HepG2 (cell line): ENCODE measurements around the gene AP1AR. TPM values are rescaled to one million over a fixed set of nuclear protein-coding genes. Genes with fewer than 3 reads are reported as not detected.
"Not testable (repeated sequence)": the region's sequence is repeated elsewhere in the genome, so short reads cannot be mapped to it uniquely, and the experiment has no call there.

Experiments
- ATAC-seq: fragments of 200-7000 bp; cut with Tn5 transposase; 3 replicates; pipeline ENCODE4 v1.9.1; 2020; ENCODE audit warnings: mild to moderate bottlenecking, moderate library complexity
- BruUV-seq: library from RNA; stranded (reverse); fragments of 400-500 nt; replicated peaks from 2 replicates; lab custom pipeline; 2021; lab: Mats Ljungman, UMichigan
- CTCF ChIA-PET: fragments of 300-600 bp; formaldehyde crosslinking; extraction: SDS; loops from one replicate; lab custom pipeline; 2021; ENCODE audit warnings: low total read pairs, inconsistent platforms, low intra/inter-chr PET ratio; lab: Yijun Ruan, JAX
- POLR2A ChIA-PET: fragments of 350-600 bp; sonication (Branson Sonifier 250); formaldehyde crosslinking; loops from one replicate; lab custom pipeline; 2020; ENCODE audit warnings: antibody characterized with exemption, inconsistent platforms; lab: Yijun Ruan, JAX
- DNase-seq: peaks from one replicate; pipeline ENCODE4 v3.0.0-alpha.2; 2015; ENCODE audit warnings: low spot score
- FAIRE-seq: peaks from 3 replicates; lab custom pipeline; 2011; peaks lifted over from hg19 to GRCh38; lab: Jason Lieb, UNC
- H2AFZ ChIP-seq: one replicate; pipeline ENCODE4 v1.6.1; 2011; ENCODE audit warnings: low read length, inconsistent platforms
- H3K27ac ChIP-seq: fragments of 300-600 bp; 3 replicates; pipeline ENCODE4 v1.8.0; 2011; ENCODE audit warnings: mixed run types, mild to moderate bottlenecking, mixed read lengths, low read length, inconsistent platforms; ENCODE audit not compliant: insufficient read depth; ENCODE audit errors: extremely low read length
- H3K27me3 ChIP-seq, 2 experiments: fragments of 200-600 bp in 1 of 2; 2 replicates in 1 of 2; 3 replicates in 1 of 2; pipeline versions ENCODE4 v1.6.0 to v1.8.0; 2011; ENCODE audit warnings: low read length in 2 of 2, mild to moderate bottlenecking in 2 of 2, moderate library complexity in 2 of 2, inconsistent platforms in 1 of 2; ENCODE audit not compliant: insufficient read depth in 2 of 2, control insufficient read depth in 1 of 2
- H3K36me3 ChIP-seq, 2 experiments: fragments of 200-600 bp in 1 of 2; replicated peaks in 1 of 2; 2 replicates in 1 of 2; 3 replicates in 1 of 2; pipeline versions ENCODE4 v1.5.1 to v1.8.0; 2011; ENCODE audit warnings: low read length in 2 of 2, inconsistent platforms in 1 of 2; ENCODE audit not compliant: insufficient read depth in 2 of 2, control insufficient read depth in 1 of 2
- H3K4me1 ChIP-seq: 2 replicates; pipeline ENCODE4 v1.5.1; 2012; ENCODE audit warnings: low read length, inconsistent platforms; ENCODE audit not compliant: insufficient read depth
- H3K4me2 ChIP-seq: 2 replicates; pipeline ENCODE4 v1.6.0; 2011; ENCODE audit warnings: low read depth, low read length, inconsistent platforms
- H3K4me3 ChIP-seq, 3 experiments: fragments of 200-600 bp in 1 of 3; sonication (generic), shearing (Covaris generic) in 1 of 3; replicated peaks in 1 of 3; 2 replicates each; pipeline ENCODE4 v1.5.1; 2011 to 2016; ENCODE audit warnings: low read length in 3 of 3, inconsistent platforms in 2 of 3, low read depth in 2 of 3, mild to moderate bottlenecking in 2 of 3, control low read depth in 1 of 3, mixed read lengths in 1 of 3; ENCODE audit not compliant: insufficient read depth in 1 of 3
- H3K79me2 ChIP-seq: one replicate; pipeline ENCODE4 v1.6.1; 2011; ENCODE audit warnings: low read length, inconsistent platforms; ENCODE audit not compliant: insufficient read depth
- H3K9ac ChIP-seq: 2 replicates; pipeline ENCODE4 v1.6.0; 2011; ENCODE audit warnings: mild to moderate bottlenecking, low read depth, low read length, inconsistent platforms; ENCODE audit not compliant: insufficient read depth
- H3K9me3 ChIP-seq: 2 replicates; pipeline ENCODE4 v1.5.1; 2012; ENCODE audit warnings: mild to moderate bottlenecking, low read length
- H4K20me1 ChIP-seq: 2 replicates; pipeline ENCODE4 v1.6.0; 2011; ENCODE audit warnings: inconsistent platforms, mild to moderate bottlenecking, low read length, moderate library complexity; ENCODE audit not compliant: insufficient read depth
- ADNP ChIP-seq: sonication (generic); formaldehyde crosslinking; IDR thresholded peaks from 2 replicates; pipeline ENCODE4 v1.4.0; 2020; ENCODE audit warnings: missing genetic modification reagents
- FLYWCH1 ChIP-seq: sonication (generic); formaldehyde crosslinking; IDR thresholded peaks from 2 replicates; pipeline ENCODE4 v1.8.1; 2023; ENCODE audit warnings: mild to moderate bottlenecking, missing genetic modification reagents
- MEIS2 ChIP-seq: sonication (generic); formaldehyde crosslinking; IDR thresholded peaks from 2 replicates; pipeline ENCODE4 v1.9.0; 2021; ENCODE audit warnings: mild to moderate bottlenecking, missing genetic modification reagents
- SAP130 ChIP-seq: IDR thresholded peaks from 2 replicates; pipeline ENCODE4 v1.6.1; 2016; ENCODE audit warnings: low read depth
- ZNF556 ChIP-seq: sonication (generic); formaldehyde crosslinking; IDR thresholded peaks from 2 replicates; pipeline ENCODE4 v1.4.0; 2020; ENCODE audit warnings: mild to moderate bottlenecking, missing genetic modification reagents, borderline replicate concordance
- ZNF781 ChIP-seq: sonication (generic); formaldehyde crosslinking; IDR thresholded peaks from 2 replicates; pipeline ENCODE4 v1.5.1; 2020; ENCODE audit warnings: borderline replicate concordance, mild to moderate bottlenecking, missing genetic modification reagents; ENCODE audit errors: not compliant biosample characterization
- WGBS: methylation state at CpG from one replicate; pipeline ENCODE4 v1.1.6; 2017; ENCODE audit warnings: low lambda C conversion rate; 5-methylcytosine and 5-hydroxymethylcytosine counted together
- in situ Hi-C: cut with HindIII; loops from 2 replicates; pipeline ENCODE4 v1.10.0; 2017; ENCODE audit warnings: low pct_unique_long_range_greater_than_20kb; ENCODE audit not compliant: extremely low pct_ligation_motif_present
- intact Hi-C: fragments of 100-400 bp; cut with micrococcal nuclease; formaldehyde crosslinking; loops from one replicate; pipeline ENCODE4 v1.10.0; 2022; ENCODE audit not compliant: unreplicated experiment
- polyA plus RNA-seq, 8 experiments: library from polyadenylated mRNA; depleted of rRNA in 3 of 8; stranded (reverse) in 7 of 8; unstranded in 1 of 8; fragments of >200 nt; fragmentation: Illumina TruSeq in 4 of 8; extraction: Trizol in 4 of 8; gene quantifications; 2 replicates each; pipeline versions ENCODE4 v1.2.1 to v1.2.3, GENCODE V29; 2011 to 2016; ENCODE audit warnings: low read depth in 4 of 8, missing spikeins in 1 of 8, mixed read lengths in 1 of 8; ENCODE audit not compliant: insufficient read depth in 1 of 8
- total RNA-seq, 5 experiments: library from RNA; depleted of rRNA; stranded (reverse); fragments of >200 nt; fragmentation: Illumina TruSeq; extraction: Trizol; gene quantifications; 2 replicates each; pipeline ENCODE4 v1.2.3, GENCODE V29; 2016; ENCODE audit warnings: low read depth in 1 of 5
- TF ChIP-seq, protein P1 (sequence below): sonication (generic); formaldehyde crosslinking; IDR thresholded peaks from 2 replicates; pipeline ENCODE4 v1.5.1; 2020; ENCODE audit warnings: mild to moderate bottlenecking, missing genetic modification reagents, moderate library complexity
- TF ChIP-seq, protein P2 (sequence below): sonication (generic); formaldehyde crosslinking; IDR thresholded peaks from 2 replicates; pipeline ENCODE4 v1.4.0; 2020; ENCODE audit warnings: missing genetic modification reagents
- TF ChIP-seq, protein P3 (sequence below): sonication (generic); formaldehyde crosslinking; IDR thresholded peaks from 2 replicates; pipeline ENCODE4 v1.9.0; 2021; ENCODE audit warnings: missing genetic modification reagents, mild to moderate bottlenecking, borderline replicate concordance

The AP1AR gene
- total and polyA plus RNA-seq, 2 of the 13 experiments (the other 11 are each of a cell fraction or from before 2014, with no cell fraction given), result 24.9 to 39.9 TPM

DNA sequence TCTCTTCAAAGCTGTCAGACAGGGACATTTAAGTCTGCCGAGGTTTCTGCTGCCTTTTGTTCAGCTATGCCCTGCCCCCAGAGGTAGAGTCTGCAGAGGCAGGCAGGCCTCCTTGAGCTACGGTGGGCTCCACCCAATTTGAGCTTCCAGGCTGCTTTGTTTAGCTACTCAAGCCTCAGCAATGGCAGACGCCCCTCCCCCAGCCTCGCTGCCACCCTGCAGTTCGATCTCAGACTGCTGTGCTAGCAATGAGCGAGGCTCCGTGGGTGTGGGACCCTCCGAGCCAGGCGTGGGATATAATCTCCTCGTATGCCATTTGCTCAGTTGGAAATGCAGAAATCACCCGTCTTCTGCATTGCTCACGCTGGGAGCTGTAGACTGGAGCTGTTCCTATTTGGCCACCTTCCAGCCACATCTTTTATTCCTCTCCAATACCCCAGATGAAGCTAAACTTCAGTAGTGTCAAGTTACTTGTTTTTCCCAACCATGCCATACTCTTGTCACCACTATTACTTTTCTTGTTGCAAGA lies 77.7 kb downstream of the AP1AR start:
- H4K20me1 ChIP-seq, H3K9ac ChIP-seq, POLR2A ChIA-PET, H3K79me2 ChIP-seq, DNase-seq, H3K27ac ChIP-seq, H3K4me3 ChIP-seq, in situ Hi-C loops, FAIRE-seq, H3K4me1 ChIP-seq, intact Hi-C loops, H3K4me2 ChIP-seq, CTCF ChIA-PET, H3K27me3 ChIP-seq, BruUV-seq, H3K9me3 ChIP-seq, H2AFZ ChIP-seq, ATAC-seq, H3K36me3 ChIP-seq: not testable (repeated sequence)
- WGBS, result 71% methylated on average over 8 of the region's 12 CpGs

DNA sequence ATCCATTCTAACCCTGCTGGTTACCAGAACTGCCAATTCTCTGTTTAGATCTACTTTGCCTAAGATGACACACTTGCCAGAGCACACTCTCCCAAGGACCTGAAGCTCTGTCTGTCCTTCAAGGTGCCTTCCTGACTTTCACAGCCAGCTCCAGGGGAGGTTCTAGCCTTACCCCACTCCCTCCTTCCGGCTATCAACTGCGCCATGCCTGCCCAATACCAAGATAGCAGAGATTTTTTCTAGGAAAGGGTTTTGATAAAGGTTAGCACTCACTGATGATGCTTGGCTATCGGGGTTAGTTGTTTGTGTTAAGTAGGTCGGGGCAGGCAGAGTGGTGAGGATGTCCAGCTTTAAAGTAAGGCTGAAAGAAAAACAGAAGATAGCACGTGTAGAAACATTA lies 79.9 kb downstream of the AP1AR start:
- POLR2A ChIA-PET, result no interaction called here
- no peak for ATAC-seq
- Histone ChIP-seq H3K27me3 (no peaks in the 10 kb centered on the region), H3K9ac (no peak overlapping the region), H3K27ac (no peak overlapping the region), H3K4me2 (no peak overlapping the region), H3K4me1 (no peaks in the 10 kb centered on the region), H3K36me3 (no peaks in the 10 kb centered on the region), H3K9me3 (no peaks in the 10 kb centered on the region), H3K79me2 (no peaks in the 10 kb centered on the region), H3K4me3 (no peak overlapping the region), H2AFZ (no peak overlapping the region), H4K20me1 (no peaks in the 10 kb centered on the region)
- DNase-seq, result no peak
- in situ Hi-C loops (no loop called here), intact Hi-C loops (no loop called here)
- FAIRE-seq, result no peak
- BruUV-seq, result no TSS peak
- CTCF ChIA-PET, result no interaction called here
- WGBS, result 62% methylated on average over 5 of the region's 5 CpGs
- no peak for TF ChIP-seq ZNF781 (CRISPR knock-in tag)
- no peak for TF ChIP-seq MEIS2 (CRISPR knock-in tag)
- TF ChIP-seq, protein P1, sequence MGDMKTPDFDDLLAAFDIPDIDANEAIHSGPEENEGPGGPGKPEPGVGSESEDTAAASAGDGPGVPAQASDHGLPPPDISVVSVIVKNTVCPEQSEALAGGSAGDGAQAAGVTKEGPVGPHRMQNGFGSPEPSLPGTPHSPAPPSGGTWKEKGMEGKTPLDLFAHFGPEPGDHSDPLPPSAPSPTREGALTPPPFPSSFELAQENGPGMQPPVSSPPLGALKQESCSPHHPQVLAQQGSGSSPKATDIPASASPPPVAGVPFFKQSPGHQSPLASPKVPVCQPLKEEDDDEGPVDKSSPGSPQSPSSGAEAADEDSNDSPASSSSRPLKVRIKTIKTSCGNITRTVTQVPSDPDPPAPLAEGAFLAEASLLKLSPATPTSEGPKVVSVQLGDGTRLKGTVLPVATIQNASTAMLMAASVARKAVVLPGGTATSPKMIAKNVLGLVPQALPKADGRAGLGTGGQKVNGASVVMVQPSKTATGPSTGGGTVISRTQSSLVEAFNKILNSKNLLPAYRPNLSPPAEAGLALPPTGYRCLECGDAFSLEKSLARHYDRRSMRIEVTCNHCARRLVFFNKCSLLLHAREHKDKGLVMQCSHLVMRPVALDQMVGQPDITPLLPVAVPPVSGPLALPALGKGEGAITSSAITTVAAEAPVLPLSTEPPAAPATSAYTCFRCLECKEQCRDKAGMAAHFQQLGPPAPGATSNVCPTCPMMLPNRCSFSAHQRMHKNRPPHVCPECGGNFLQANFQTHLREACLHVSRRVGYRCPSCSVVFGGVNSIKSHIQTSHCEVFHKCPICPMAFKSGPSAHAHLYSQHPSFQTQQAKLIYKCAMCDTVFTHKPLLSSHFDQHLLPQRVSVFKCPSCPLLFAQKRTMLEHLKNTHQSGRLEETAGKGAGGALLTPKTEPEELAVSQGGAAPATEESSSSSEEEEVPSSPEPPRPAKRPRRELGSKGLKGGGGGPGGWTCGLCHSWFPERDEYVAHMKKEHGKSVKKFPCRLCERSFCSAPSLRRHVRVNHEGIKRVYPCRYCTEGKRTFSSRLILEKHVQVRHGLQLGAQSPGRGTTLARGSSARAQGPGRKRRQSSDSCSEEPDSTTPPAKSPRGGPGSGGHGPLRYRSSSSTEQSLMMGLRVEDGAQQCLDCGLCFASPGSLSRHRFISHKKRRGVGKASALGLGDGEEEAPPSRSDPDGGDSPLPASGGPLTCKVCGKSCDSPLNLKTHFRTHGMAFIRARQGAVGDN (CRISPR knock-in tag), result no peak
- no peak for TF ChIP-seq FLYWCH1 (CRISPR knock-in tag)
- TF ChIP-seq ADNP (CRISPR knock-in tag), result no peak
- TF ChIP-seq SAP130 (CRISPR knock-in tag), result no peak
- TF ChIP-seq, protein P2, sequence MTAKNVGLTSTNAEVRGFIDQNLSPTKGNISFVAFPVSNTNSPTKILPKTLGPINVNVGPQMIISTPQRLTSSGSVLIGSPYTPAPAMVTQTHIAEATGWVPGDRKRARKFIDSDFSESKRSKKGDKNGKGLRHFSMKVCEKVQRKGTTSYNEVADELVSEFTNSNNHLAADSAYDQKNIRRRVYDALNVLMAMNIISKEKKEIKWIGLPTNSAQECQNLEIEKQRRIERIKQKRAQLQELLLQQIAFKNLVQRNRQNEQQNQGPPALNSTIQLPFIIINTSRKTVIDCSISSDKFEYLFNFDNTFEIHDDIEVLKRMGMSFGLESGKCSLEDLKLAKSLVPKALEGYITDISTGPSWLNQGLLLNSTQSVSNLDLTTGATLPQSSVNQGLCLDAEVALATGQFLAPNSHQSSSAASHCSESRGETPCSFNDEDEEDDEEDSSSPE (CRISPR knock-in tag), result no peak
- no peak for TF ChIP-seq ZNF556 (CRISPR knock-in tag)
- TF ChIP-seq, protein P3, sequence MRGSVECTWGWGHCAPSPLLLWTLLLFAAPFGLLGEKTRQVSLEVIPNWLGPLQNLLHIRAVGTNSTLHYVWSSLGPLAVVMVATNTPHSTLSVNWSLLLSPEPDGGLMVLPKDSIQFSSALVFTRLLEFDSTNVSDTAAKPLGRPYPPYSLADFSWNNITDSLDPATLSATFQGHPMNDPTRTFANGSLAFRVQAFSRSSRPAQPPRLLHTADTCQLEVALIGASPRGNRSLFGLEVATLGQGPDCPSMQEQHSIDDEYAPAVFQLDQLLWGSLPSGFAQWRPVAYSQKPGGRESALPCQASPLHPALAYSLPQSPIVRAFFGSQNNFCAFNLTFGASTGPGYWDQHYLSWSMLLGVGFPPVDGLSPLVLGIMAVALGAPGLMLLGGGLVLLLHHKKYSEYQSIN (CRISPR knock-in tag), result no peak
